ENCODE results near the gene ABHD17A.
A peak's percentile ranks its signal among the peaks of the same experiment; 100 is the strongest.

The ABHD17A gene

DNA sequence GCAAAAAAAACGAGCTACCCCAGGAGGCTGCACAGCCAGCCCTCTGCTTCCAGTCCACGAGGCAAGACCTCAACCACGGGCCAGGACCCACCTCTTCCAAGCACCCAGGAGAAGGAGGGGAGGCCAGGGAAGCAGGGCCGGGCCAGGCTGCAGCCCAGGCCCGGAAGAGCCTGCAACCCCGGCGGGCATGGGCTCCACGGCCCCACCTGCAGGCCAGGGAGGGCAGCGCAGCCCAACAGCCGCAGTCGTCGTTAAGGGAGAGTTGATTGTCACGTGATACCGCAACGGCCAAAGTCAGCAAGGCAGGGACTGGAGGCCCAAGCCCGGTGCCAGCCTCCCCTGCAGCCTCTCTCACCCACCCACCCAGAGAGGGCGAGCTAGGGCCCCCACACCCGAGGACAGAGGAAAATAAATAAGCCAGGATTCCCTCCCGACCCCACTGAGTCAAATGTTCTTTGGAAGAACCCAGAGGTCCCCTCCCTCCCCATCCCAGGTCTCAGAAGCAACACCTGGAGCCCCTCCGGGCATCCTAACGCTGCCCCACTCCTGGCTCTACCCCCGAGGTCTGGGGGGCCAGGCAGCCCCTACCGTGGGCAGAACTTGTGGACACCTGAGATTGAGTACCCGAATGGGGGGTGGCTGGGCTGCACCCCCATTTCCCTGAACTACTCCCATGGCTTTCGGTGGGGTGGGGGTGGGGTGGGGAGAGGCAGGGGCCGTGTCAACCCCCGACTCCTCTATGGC is 31.8 kb downstream of the ABHD17A start:
- no peak overlapping the region for H3K4me3 ChIP-seq (ENCODE audit: low read depth in 1 of 2, low read length in 2 of 2)
- H3K4me1 ChIP-seq (ENCODE audit: control insufficient read depth in 1 of 2, insufficient read depth in 2 of 2, low read length in 2 of 2) = peaks cover 39 to 49% of the 10 kb centered on the region in 2 donors
- H3K27ac ChIP-seq (ENCODE audit: low read depth, low read length) = no peak overlapping the region
- H3K27me3 ChIP-seq (ENCODE audit: control insufficient read depth in 1 of 2, insufficient read depth in 2 of 2, low read length in 2 of 2) = no peaks in the 10 kb centered on the region
- peak overlapping the region; percentile 39 to 48 for H3K9ac ChIP-seq (ENCODE audit: low read depth in 1 of 2, low read length in 2 of 2)
- H3K36me3 ChIP-seq (ENCODE audit: control insufficient read depth in 1 of 2, insufficient read depth in 2 of 2, low read length in 2 of 2) = no peaks in the 10 kb centered on the region
- no peaks in the 10 kb centered on the region for H3K9me3 ChIP-seq (ENCODE audit: control insufficient read depth in 1 of 2, low read length in 2 of 2)

GRCh38 chr19:1852581-1853128 is 32.6 kb downstream of the ABHD17A start:
- Histone ChIP-seq H3K27me3 (ENCODE audit: control insufficient read depth in 1 of 2, insufficient read depth in 2 of 2, low read length in 2 of 2) (no peaks in the 10 kb centered on the region), H3K9ac (ENCODE audit: low read depth in 1 of 2, low read length in 2 of 2) (peak overlapping the region in 1 of 2 donors; percentile 39), H3K4me1 (ENCODE audit: control insufficient read depth in 1 of 2, insufficient read depth in 2 of 2, low read length in 2 of 2) (peaks cover 32 to 41% of the 10 kb centered on the region in 2 donors), H3K4me3 (ENCODE audit: low read depth in 1 of 2, low read length in 2 of 2) (no peak overlapping the region), H3K9me3 (ENCODE audit: control insufficient read depth in 1 of 2, low read length in 2 of 2) (no peaks in the 10 kb centered on the region), H3K27ac (ENCODE audit: low read depth, low read length) (no peak overlapping the region), H3K36me3 (ENCODE audit: control insufficient read depth in 1 of 2, insufficient read depth in 2 of 2, low read length in 2 of 2) (no peaks in the 10 kb centered on the region)

DNA sequence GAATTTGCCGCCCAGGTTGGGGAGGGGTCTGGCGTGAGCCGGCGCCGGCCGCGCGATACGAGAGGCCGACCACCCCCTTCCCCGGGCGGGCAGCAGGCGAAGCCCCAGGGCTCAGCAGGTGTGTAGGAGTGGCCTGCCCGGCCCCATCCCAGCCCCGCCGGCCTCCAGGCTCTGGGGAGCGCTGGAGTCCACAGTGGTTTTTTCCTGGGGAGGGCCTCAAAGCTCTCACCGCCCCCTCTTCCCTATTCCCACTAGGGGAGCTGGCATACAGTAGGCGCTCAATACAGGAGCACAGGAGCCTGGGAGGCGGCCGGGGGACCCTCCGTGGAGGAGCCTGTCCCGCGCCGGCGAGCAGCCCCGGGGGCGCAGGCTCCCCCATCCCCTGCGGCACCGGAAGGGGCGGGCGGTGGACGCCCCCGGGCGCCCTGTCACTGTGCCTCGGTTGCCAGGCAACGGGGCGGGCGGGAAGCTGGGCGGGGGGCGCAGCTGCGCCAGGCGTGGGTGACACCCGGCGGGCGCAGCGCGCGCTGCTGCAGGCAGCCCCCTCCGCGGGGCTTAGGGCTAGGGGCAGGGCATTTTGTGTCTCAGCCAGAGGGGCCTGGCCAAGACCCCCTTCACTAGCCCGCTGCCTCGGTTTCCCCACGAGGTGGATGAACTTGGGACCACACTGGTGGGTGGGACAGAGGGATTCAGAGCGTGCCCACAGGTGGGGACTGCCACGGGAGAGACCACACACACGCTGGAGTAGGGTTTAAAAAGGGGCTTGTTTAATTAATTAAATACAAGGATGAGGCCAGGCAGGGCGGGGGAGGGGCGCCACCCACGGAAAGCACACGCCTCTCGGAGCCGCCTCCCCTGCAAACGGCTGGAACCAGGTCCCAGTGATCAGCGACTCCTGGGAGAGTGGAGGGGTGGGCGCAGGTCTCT is 33.4 kb downstream of the ABHD17A start:
- no peak overlapping the region for H3K9ac ChIP-seq (ENCODE audit: low read depth in 1 of 2, low read length in 2 of 2)
- no peak overlapping the region for H3K4me3 ChIP-seq (ENCODE audit: low read depth in 1 of 2, low read length in 2 of 2)
- H3K27me3 ChIP-seq (ENCODE audit: control insufficient read depth in 1 of 2, insufficient read depth in 2 of 2, low read length in 2 of 2) = no peaks in the 10 kb centered on the region
- no peak overlapping the region for H3K27ac ChIP-seq (ENCODE audit: low read depth, low read length)
- H3K9me3 ChIP-seq (ENCODE audit: control insufficient read depth in 1 of 2, low read length in 2 of 2) = no peaks in the 10 kb centered on the region
- peaks cover 38 to 44% of the 10 kb centered on the region in 2 donors for H3K4me1 ChIP-seq (ENCODE audit: control insufficient read depth in 1 of 2, insufficient read depth in 2 of 2, low read length in 2 of 2)
- H3K36me3 ChIP-seq (ENCODE audit: control insufficient read depth in 1 of 2, insufficient read depth in 2 of 2, low read length in 2 of 2) = no peaks in the 10 kb centered on the region

GRCh38 chr19:1850809-1851653 is 34.3 kb downstream of the ABHD17A start:
- Histone ChIP-seq H3K4me1 (ENCODE audit: control insufficient read depth in 1 of 2, insufficient read depth in 2 of 2, low read length in 2 of 2) (peaks cover 41 to 47% of the 10 kb centered on the region in 2 donors), H3K36me3 (ENCODE audit: control insufficient read depth in 1 of 2, insufficient read depth in 2 of 2, low read length in 2 of 2) (no peaks in the 10 kb centered on the region), H3K27ac (ENCODE audit: low read depth, low read length) (no peak overlapping the region), H3K4me3 (ENCODE audit: low read depth in 1 of 2, low read length in 2 of 2) (no peak overlapping the region), H3K27me3 (ENCODE audit: control insufficient read depth in 1 of 2, insufficient read depth in 2 of 2, low read length in 2 of 2) (no peaks in the 10 kb centered on the region), H3K9me3 (ENCODE audit: control insufficient read depth in 1 of 2, low read length in 2 of 2) (no peaks in the 10 kb centered on the region), H3K9ac (ENCODE audit: low read depth in 1 of 2, low read length in 2 of 2) (no peak overlapping the region)

GRCh38 chr19:1849886-1850398 is 35.4 kb downstream of the ABHD17A start:
- H3K27me3 ChIP-seq (ENCODE audit: control insufficient read depth in 1 of 2, insufficient read depth in 2 of 2, low read length in 2 of 2) = no peaks in the 10 kb centered on the region
- H3K36me3 ChIP-seq (ENCODE audit: control insufficient read depth in 1 of 2, insufficient read depth in 2 of 2, low read length in 2 of 2) = peaks cover 0 to 7% of the 10 kb centered on the region in 2 donors
- H3K27ac ChIP-seq (ENCODE audit: low read depth, low read length) = no peak overlapping the region
- H3K9ac ChIP-seq (ENCODE audit: low read depth in 1 of 2, low read length in 2 of 2) = no peak overlapping the region
- peaks cover 43% of the 10 kb centered on the region in 2 donors for H3K4me1 ChIP-seq (ENCODE audit: control insufficient read depth in 1 of 2, insufficient read depth in 2 of 2, low read length in 2 of 2)
- H3K9me3 ChIP-seq (ENCODE audit: control insufficient read depth in 1 of 2, low read length in 2 of 2) = no peaks in the 10 kb centered on the region
- H3K4me3 ChIP-seq (ENCODE audit: low read depth in 1 of 2, low read length in 2 of 2) = no peak overlapping the region

DNA sequence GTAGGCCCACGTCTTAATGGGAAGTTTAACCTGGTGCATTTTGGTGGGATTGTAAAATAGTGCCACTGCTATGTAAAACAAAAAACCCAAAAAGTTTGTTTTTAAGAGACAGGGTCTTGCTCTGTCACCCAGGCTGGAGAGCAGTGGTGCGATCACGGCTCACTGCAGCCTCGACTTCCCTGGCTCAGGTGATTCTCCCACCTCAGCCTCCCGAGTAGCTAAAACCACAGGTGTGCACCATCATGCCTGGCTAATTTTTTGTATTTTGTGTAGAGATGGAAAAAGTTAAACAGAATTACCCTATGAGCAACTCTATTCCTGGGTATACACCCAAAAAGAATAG is 36.2 kb downstream of the ABHD17A start:
- peak overlapping the region in 1 of 2 donors; percentile 35 for H3K9ac ChIP-seq (ENCODE audit: low read depth in 1 of 2, low read length in 2 of 2)
- H3K4me1 ChIP-seq (ENCODE audit: control insufficient read depth in 1 of 2, insufficient read depth in 2 of 2, low read length in 2 of 2) = peaks cover 41 to 43% of the 10 kb centered on the region in 2 donors
- H3K36me3 ChIP-seq (ENCODE audit: control insufficient read depth in 1 of 2, insufficient read depth in 2 of 2, low read length in 2 of 2) = peaks cover 0 to 13% of the 10 kb centered on the region in 2 donors
- H3K27me3 ChIP-seq (ENCODE audit: control insufficient read depth in 1 of 2, insufficient read depth in 2 of 2, low read length in 2 of 2) = no peaks in the 10 kb centered on the region
- H3K9me3 ChIP-seq (ENCODE audit: control insufficient read depth in 1 of 2, low read length in 2 of 2) = no peaks in the 10 kb centered on the region
- H3K4me3 ChIP-seq (ENCODE audit: low read depth in 1 of 2, low read length in 2 of 2) = no peak overlapping the region
- no peak overlapping the region for H3K27ac ChIP-seq (ENCODE audit: low read depth, low read length)

DNA sequence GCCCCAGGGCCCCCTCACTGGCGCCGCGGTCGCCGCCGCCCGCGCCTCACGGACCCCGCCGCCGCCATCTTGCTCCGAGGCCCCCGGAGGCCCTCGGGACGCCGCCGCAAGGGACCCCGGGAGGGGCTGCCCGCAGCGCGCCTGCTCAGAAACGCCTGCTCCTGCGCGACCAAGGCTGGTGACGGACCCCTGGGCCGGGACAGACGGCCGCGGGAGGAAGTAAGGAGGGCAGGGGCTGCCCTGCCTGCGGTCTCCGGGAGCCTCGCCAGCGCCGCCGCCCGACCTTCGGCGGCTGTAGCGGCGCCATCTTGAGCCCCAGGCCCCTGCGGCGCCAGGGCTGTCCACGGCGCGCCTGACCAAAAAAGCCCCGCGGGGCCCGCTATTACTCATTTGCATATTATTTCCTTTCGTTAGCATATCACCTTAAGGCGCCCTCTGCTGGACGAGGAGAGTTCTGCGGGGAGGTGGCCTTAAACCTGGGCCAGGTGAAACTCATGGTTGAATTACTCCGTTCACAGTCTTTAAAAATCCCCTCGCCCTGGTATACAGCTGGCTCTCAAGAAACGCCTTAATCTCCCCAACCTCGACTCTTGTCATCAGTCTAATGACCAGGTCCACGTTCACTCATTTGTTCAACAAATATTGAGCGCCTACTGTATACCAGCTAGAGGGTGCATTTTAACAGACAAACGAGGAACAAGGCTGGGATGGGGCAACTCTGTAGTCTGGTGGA is 36.7 kb downstream of the ABHD17A start, which contains the start of gene REXO1:
TSS of gene REXO1 (minus strand) at position 85 of the 733 bp plus-strand sequence. CDS start 125 bp downstream, outside the sequence.
- Histone ChIP-seq H3K27me3 (ENCODE audit: control insufficient read depth in 1 of 2, insufficient read depth in 2 of 2, low read length in 2 of 2) (no peaks in the 10 kb centered on the region), H3K9me3 (ENCODE audit: control insufficient read depth in 1 of 2, low read length in 2 of 2) (no peaks in the 10 kb centered on the region), H3K4me1 (ENCODE audit: control insufficient read depth in 1 of 2, insufficient read depth in 2 of 2, low read length in 2 of 2) (peaks cover 39 to 45% of the 10 kb centered on the region in 2 donors), H3K9ac (ENCODE audit: low read depth in 1 of 2, low read length in 2 of 2) (peak within 1 kb of the TSS; percentile 71 to 87), H3K36me3 (ENCODE audit: control insufficient read depth in 1 of 2, insufficient read depth in 2 of 2, low read length in 2 of 2) (peaks cover 0 to 19% of the 10 kb centered on the region in 2 donors), H3K4me3 (ENCODE audit: low read depth in 1 of 2, low read length in 2 of 2) (peak within 1 kb of the TSS; percentile 91 to 95), H3K27ac (ENCODE audit: low read depth, low read length) (peak within 1 kb of the TSS; percentile 99)

- H3K4me1 ChIP-seq (ENCODE audit: control insufficient read depth in 1 of 2, insufficient read depth in 2 of 2, low read length in 2 of 2) = peaks cover 32 to 42% of the 10 kb centered on the region in 2 donors
- H3K4me3 ChIP-seq (ENCODE audit: low read depth in 1 of 2, low read length in 2 of 2) = peak overlapping the region; percentile 91 to 95
- no peaks in the 10 kb centered on the region for H3K9me3 ChIP-seq (ENCODE audit: control insufficient read depth in 1 of 2, low read length in 2 of 2)
- H3K36me3 ChIP-seq (ENCODE audit: control insufficient read depth in 1 of 2, insufficient read depth in 2 of 2, low read length in 2 of 2) = peaks cover 0 to 22% of the 10 kb centered on the region in 2 donors
- no peaks in the 10 kb centered on the region for H3K27me3 ChIP-seq (ENCODE audit: control insufficient read depth in 1 of 2, insufficient read depth in 2 of 2, low read length in 2 of 2)
- H3K9ac ChIP-seq (ENCODE audit: low read depth in 1 of 2, low read length in 2 of 2) = peak overlapping the region; percentile 71 to 85
- H3K27ac ChIP-seq (ENCODE audit: low read depth, low read length) = peak overlapping the region; percentile 99
Observed at GRCh38 chr19:1847684-1848398, 37.5 kb downstream of the ABHD17A start.
